AG04450 (cell line): ENCODE data around the gene CAPN5. TPM values are rescaled to one million over a fixed set of nuclear protein-coding genes. Genes with fewer than 3 reads are reported as not detected.

Experiments
- CTCF ChIA-PET: fragments of 300-600, 350-600 bp; formaldehyde crosslinking; extraction: SDS; loops from one replicate; lab custom pipeline; 2022; ENCODE audit warnings: antibody characterized with exemption, inconsistent platforms; lab: Charles Lee
- POLR2A ChIA-PET: fragments of 350-600 bp; formaldehyde crosslinking; extraction: SDS; loops from one replicate; lab custom pipeline; 2021; ENCODE audit warnings: antibody characterized with exemption, inconsistent platforms; lab: Yijun Ruan, JAX
- DNase-seq: peaks from one replicate; pipeline ENCODE4 v3.0.0-alpha.2; 2011; ENCODE audit warnings: low read depth, low spot score
- H3K27ac ChIP-seq: one replicate; pipeline ENCODE4 v1.5.1; 2012; ENCODE audit warnings: low read depth, low read length, control low read depth
- H3K27me3 ChIP-seq: one replicate; pipeline ENCODE4 v1.6.0; 2012; ENCODE audit warnings: low read length; ENCODE audit not compliant: control insufficient read depth, insufficient read depth
- H3K4me3 ChIP-seq: 2 replicates; pipeline ENCODE4 v1.5.1; 2011; ENCODE audit warnings: mild to moderate bottlenecking, low read depth, low read length, control low read depth
- H3K9me3 ChIP-seq: 2 replicates; pipeline ENCODE4 v1.5.1; 2012; ENCODE audit warnings: low read length; ENCODE audit not compliant: control insufficient read depth, insufficient read depth
- CTCF ChIP-seq: IDR thresholded peaks from 2 replicates; pipeline ENCODE4 v1.5.1; 2011; ENCODE audit warnings: low read depth, low read length, control low read depth, inconsistent platforms
- polyA plus RNA-seq: library from polyadenylated mRNA; depleted of rRNA; stranded (reverse); fragments of >200 nt; gene quantifications from 2 replicates; pipeline ENCODE4 v1.2.3, GENCODE V29; 2011

The CAPN5 gene
- polyA plus RNA-seq, 1 experiment = 18.6 TPM

DNA sequence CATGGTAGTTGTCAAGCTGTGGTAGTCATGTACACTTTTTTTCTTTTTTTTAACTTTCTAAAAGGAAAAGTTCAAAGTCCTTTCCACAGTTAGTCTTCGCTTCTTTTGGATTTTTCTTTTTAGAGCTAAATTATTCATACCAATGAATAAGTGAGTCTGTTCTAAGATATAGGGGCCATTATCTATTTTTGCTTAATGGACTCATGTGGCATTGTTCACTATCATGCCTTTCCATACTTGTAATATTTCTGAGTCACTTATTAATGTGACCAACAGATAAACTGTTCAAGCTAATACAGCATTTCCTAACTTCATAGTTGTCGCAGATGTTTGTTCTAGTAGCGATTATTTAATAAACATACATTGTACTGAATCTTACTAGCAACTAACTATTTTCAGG, 40.5 kb upstream of the CAPN5 start:
- ChIA-PET POLR2A (no interaction called here), CTCF (interaction anchor here (0.6 to 2.0 kb wide), 4 partner anchors 21 to 505 kb away, joined by 3 to 7 read pairs (median 5); no protein-coding TSS in a partner anchor)
- H3K9me3 ChIP-seq = no peaks in the 10 kb centered on the region; the same call in 1 of the 2 replicates
- H3K27ac ChIP-seq = no peak overlapping the region
- H3K4me3 ChIP-seq = no peak overlapping the region
- no peak for DNase-seq
- H3K27me3 ChIP-seq = peaks cover 17% of the 10 kb centered on the region
- no peak for TF ChIP-seq CTCF

GRCh38 chr11:77026743-77027142, 40.0 kb upstream of the CAPN5 start:
- DNase-seq = no peak
- TF ChIP-seq CTCF = no peak
- Histone ChIP-seq H3K9me3 (no peaks in the 10 kb centered on the region; the same call in 1 of the 2 replicates), H3K4me3 (no peak overlapping the region), H3K27me3 (peaks cover 17% of the 10 kb centered on the region), H3K27ac (no peak overlapping the region)
- CTCF ChIA-PET = interaction anchor here (1.0 to 2.0 kb wide), 4 partner anchors 21 to 108 kb away, joined by 3 to 6 read pairs (median 4); no protein-coding TSS in a partner anchor
- POLR2A ChIA-PET = no interaction called here

- H3K4me3 ChIP-seq = no peak overlapping the region
- no peaks in the 10 kb centered on the region; the same call in 1 of the 2 replicates for H3K9me3 ChIP-seq
- peaks cover 17% of the 10 kb centered on the region for H3K27me3 ChIP-seq
- no peak for DNase-seq
- H3K27ac ChIP-seq = no peak overlapping the region
- ChIA-PET POLR2A (no interaction called here), CTCF (interaction anchor here (1.0 to 2.0 kb wide), 4 partner anchors 20 to 109 kb away, joined by 3 to 6 read pairs (median 4); no protein-coding TSS in a partner anchor)
- no peak for TF ChIP-seq CTCF
Measured at GRCh38 chr11:77027275-77027674, 39.5 kb upstream of the CAPN5 start.

DNA sequence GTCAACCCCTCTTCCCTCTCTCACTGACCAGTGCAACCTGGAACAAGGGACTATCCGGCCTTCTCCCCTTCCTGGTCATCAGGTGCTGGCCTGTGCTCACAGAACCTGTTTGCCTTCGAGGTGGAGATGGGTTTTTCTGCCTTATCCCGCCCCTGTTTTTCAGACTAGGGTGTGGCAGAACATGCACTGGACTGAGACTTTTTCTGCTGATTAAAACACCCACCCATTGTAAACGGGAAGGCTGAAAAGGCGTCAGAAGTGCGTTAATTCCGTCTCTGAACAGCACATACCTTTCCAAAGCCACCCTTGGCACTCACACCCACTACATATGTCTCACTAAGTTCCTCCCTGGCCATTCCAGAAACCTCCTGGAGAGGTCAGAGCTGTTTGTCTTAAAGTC, 36.9 kb upstream of the CAPN5 start:
- TF ChIP-seq CTCF = no peak
- Histone ChIP-seq H3K27ac (no peak overlapping the region), H3K4me3 (no peak overlapping the region), H3K9me3 (no peaks in the 10 kb centered on the region; the same call in 1 of the 2 replicates), H3K27me3 (peaks cover 17% of the 10 kb centered on the region)
- DNase-seq = no peak
- ChIA-PET POLR2A (no interaction called here), CTCF (no interaction called here)

DNA sequence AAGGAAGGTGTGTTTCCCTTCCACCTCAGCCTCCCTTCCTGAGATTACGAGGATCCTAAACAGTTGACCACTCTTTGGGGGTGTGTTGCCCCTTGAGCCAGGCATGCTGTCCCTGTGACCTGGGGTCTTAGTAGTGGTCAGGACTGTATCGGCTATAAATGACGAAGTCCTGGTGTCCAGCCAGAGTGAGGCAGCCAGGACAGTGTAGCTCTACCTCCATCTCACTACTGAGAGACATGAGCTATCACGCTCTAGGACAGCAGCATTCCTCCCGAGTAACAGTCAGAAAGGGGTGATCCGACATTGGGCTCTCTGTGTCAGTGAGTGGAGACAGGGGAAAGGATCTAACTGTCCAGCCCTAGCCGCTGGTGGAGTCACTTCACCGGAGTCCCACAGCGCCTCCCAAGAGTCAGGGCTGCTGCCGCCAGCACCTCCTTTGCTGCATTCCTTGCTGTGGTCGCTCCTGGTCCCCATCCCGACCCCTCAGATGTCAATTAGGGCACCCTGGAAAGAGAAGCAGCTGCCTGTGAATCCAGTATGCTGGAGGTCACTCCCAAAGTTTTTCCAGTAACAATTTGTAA, 35.8 kb upstream of the CAPN5 start:
- no peak for TF ChIP-seq CTCF
- H3K4me3 ChIP-seq = no peak overlapping the region
- H3K27me3 ChIP-seq = peaks cover 17% of the 10 kb centered on the region
- no peak for DNase-seq
- ChIA-PET CTCF (interaction anchor here (0.9 kb wide), 1 partner anchor 9 kb away, joined by 7 read pairs; no protein-coding TSS in a partner anchor), POLR2A (no interaction called here)
- H3K9me3 ChIP-seq = no peaks in the 10 kb centered on the region; the same call in 1 of the 2 replicates
- H3K27ac ChIP-seq = no peak overlapping the region
